Activated CD8-positive, alpha-beta memory T cell treated with anti-CD3 and anti-CD28 coated beads for 4 hours (primary cell): ENCODE results near the gene SEC61B.
"Not testable (repeated sequence)": the region's sequence is repeated elsewhere in the genome, so short reads cannot be mapped to it uniquely, and the experiment has no call there.

Experiments used
- DNase-seq, 2 donors: peaks; one replicate each; pipeline ENCODE4 v3.0.0-alpha.2; 2020; ENCODE audit warnings: low read depth in 2 of 2

The SEC61B gene

DNA sequence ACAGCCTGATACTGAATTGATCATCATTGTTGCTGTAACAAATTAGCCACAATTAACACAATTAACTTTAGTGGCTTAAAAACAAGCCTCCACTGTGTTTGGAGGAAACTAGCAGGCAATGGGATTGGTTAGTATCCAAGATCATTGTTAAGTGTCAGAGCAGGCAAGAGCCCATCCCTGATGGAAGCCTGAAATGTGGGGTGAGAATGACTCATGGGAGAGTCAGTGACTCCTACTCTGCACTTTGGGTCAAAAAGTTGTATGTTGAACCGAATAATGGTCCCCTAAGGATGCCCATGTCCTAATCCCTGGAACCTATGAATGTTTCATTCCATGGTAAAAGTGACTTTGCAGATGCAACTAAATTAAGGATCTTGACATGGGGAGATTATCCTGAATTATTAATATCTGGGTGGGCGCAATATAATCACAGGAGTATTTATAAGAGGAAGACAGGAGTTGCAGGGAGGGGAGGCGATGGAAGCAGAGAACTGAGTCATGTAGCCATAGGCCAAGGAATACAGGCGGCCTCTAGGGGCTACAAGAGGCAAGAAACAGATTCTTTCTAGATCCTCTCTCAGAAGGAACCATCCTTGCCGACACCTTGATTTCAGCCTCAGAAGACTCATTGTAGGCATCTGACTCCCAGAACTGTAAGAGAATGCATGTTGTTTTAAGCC is 29.2 kb upstream of the SEC61B start:
- DNase-seq, result no peak

DNA sequence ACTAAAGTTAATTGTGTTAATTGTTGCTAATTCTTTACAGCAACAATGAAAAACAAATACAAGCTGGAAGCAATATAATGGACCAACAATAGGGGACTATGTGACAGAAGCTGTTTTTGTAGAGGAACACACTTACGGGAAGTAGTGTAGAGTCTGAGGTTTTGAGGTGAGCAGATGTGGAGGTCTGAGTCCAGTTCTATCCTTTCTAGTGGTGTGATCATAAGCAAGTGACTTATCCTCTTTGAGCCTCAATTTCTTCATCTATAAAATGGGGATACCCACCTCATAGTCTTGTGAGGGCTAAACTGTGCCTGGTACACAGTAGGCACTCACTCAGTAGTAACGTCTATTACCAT is 28.6 kb upstream of the SEC61B start:
- DNase-seq, result no peak

DNA sequence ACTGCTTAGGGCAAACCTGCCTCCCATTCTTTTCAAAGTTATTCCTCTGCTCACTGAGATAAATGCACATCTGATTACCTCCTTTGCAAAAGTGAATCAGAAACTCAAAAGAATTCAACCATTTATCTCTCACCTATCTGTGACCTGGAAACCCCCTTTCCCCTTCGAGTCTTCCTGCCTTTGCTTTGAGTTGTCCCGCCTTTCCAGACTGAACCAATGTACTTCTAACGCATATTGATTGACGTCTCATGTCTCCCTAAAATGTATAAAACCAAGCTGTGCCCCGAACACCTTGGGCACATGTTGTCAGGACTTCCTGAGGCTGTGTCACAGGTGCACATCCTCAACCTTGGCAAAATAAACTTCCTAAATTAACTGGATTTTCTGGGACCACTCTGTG is 25.6 kb upstream of the SEC61B start:
- DNase-seq, result not testable (repeated sequence)

DNA sequence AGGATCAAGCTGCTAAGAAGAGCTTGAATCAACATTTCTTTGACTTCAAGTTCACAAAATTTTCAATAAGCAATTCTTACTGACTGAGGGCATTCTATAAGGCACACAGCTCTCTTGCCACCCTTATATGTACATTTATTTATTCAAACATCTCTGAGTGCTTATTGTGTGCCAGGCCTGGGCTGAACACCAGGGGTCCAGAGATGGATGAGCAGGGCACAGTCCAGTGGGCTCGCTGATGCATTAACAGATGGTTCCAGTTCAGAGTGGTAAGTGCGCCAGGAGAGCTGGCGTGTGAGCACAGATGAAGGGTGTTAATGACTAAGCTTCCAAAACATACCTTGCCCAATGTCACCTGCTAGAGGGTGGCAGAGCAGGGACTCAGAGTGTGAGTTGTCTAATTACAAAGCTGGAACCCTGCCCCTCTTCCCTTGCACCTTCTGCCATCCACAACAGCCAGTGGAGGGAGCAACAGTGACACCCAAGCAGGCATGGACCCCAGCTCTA is 24.9 kb upstream of the SEC61B start:
- DNase-seq, result no peak

DNA sequence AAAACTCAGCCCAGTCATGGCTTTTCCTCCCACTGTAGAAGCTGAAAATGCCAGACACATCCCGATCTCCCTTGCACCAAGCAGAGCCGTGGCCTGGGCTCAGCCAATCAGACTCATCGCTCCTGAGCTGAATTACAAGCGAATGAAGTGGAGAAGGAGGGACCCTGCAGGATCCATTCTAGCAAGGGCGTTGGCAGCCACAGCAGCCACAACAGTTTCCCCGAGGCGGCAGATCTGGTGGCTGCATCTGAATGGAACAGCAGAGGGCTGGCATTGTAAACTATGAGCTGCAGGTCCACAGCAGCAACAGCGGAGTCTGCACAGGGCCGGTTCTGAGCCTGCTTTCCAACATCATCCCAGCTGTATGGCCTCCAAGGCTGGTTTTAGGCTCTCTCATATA is 24.1 kb upstream of the SEC61B start:
- DNase-seq, result no peak

DNA sequence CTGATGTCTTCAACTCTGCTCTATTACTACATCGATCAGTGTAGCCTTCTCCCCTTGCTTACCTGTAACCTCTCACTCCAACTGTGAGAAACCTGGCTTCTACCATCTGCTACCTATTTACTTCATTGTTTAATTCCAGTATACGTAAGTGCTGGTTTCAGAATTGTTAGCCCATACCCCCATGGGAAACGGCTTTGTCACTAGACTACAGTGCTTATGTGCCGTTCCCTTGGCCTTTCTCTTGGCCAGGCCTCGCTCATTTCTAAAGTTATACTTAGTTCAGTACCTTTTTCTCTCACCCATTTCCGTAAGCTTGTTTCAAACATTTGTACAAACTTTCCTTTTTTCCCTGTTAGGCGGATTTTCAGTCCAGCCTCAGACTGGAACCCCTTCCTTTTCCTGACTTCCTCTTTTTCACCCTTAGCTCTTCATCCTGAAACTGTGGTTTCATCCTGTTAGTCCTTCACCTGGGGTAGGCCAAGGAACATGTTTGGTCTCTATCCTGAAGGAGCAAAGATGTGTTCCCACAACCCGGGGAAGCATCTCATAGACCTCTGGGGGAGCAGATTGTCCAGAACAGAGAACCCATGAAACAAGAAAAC is 22.0 kb upstream of the SEC61B start:
- no peak for DNase-seq

DNA sequence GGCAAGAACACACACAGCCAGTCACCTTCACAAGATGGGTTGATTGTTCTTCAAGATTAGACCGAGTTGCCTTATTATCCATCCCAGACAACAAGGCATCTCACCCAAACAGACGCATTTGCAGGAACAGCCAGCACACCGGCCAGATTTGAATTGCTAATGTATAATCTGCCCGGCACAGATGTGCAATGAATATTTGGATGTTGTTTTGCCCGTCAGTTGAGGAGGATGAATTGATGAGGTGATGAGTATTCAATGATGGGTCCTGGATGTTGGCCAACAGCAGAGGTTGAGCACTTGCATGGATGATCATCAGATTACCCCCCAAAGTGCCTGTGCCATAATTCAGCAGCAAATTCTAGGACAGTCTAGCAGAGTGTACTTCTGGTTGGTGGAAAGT is 20.5 kb upstream of the SEC61B start:
- no peak for DNase-seq

DNA sequence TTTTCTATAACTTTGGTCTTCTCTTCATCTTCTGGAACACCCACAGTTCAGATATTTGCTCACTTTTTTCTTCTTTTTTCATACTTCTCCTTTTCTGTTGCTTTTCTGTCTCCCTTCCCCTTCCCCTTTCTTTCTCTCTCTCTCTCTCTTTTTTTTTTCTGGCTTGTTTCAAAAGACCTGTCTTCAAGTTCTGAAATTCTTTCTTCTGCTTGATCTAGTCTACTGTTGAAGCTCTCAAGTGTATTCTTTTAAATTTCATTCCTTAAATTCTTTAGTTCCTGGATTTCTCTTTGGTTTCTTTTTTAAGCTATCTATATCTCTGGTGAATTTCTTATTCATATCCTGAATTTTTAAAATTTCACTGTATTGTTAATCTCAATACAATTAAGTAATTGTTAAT is 11.5 kb upstream of the SEC61B start:
- DNase-seq, result no peak

DNA sequence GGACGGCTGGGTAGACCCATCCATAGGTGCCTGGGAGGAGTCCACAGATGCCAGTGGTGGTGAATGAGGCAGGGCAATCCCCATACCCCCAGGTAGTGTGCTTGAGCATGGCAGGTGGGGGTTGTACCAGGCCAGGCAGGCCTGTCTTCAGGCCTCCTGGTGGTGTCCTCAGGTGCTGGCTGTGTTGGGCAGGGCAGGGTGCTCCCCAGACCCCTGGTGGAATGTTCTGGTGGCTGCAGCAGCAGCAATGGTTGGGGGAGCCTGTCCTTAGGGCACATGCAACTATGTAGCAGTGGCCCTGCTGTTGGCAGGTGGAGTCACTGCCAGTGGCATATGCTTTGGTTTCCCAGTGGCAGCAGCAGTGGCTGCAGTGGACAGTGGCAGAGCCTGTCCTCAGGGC is 10.3 kb upstream of the SEC61B start:
- no peak for DNase-seq

DNA sequence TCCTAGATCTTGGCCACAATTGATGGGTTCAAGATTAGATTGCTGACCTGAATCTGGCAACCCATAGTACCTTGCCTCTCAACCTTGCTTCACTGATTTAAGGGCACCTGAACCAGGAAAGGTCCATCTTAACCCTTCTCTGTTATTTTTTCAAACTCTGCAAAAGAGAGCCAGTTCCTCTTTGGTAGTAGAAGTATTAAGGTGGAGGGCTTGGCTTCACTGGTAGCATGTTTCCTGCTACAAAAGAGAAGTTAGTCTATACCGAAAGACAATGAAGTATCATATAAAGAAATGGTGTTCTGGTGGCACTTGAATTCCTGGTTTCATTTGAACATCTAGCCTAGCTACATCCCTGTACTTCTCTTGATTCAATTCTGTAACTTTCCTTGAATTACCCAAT is 8.9 kb upstream of the SEC61B start:
- no peak for DNase-seq

DNA sequence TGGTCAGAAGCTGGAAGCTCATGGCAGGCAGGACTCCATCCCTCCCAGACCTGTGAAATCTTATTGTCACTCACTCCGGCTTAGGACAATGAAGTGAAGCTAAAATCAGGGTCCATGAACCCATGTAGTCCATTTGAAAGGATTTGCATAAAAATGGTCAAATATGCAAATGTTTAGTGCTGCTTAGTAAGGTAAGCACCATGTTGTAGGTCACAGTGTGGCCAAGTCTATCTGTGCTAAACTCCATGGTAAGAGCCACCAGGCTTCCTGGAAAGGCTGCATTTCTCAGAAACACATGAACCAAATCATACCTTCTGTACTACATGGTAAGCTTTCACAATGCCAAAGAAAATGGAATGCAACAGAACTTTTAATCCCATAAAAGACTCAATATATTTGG is 6.0 kb upstream of the SEC61B start:
- no peak for DNase-seq

DNA sequence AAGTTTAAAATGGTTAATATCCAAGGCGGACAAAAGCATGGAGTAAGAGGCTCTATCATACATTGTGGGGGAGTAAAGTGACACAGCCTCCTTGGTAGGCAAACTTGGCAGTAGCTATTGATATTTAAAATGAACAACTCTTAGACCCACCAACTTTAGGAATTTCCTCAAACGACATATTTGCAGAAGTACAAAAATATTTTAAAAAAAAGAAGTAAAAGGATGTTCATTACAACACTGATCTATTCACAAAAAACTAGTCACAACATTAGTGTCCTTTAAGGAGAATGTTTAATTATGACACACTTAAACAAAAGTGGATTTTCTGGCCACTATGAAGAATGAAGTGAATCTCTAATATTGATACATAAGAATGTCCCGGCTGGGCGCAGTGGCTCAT is 2.1 kb upstream of the SEC61B start:
- no peak for DNase-seq

DNA sequence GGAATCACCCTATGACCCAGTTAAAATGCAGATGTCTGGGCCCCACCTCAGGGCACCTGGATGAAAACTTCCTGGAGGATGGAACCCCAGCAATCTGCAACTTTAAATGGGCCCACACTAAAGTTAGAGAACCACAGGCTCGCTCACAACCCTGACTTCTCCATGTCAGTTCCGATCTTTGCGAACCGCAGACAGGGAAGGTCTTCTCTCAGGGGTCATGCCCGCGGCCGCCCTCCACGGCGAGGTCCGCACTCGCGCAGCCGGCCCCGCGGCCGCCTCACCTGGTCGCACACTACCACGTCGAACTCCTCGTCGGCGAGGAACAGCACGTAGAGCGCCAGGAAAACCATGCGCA is 839 bp upstream of the SEC61B start:
- DNase-seq, result peak in 1 of 2 donors; percentile 1

DNA sequence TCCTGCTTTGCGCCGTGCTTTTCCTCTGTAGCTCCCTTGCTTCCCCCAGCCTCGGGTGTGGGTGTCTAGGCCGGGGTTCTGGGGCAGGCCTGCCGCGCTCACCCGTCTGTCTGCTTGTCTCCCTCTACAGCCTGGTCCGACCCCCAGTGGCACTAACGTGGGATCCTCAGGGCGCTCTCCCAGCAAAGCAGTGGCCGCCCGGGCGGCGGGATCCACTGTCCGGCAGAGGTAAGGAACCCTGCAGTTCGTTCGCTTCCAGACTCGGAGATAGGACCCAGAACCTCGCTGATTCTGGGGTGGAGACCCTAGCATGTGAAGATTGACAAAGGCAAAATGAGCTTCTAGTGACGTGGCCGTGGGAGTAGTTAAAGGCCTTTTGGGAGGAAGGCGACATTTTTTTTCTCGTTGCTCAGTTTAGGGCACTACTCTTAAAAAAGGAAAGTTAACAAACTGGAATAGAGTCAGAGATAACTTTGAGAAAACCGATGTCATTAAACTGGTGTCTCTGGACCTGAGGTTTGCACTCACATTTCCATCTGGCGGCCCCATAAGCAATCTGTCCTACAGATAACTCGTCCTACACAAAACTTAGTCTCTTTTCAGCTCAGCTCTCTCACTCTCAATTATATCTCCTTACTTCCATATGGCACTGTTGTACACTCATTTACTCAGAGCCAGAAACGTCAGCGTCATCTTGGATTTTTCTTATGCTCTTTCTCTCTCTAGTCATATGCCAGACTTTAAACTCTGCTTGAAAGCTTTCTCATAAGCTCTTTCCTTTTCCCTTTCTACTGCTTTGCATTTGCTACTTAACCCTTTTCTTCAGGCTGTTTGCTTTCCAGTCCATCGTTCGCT is 561 bp downstream of the SEC61B start:
- no peak for DNase-seq

DNA sequence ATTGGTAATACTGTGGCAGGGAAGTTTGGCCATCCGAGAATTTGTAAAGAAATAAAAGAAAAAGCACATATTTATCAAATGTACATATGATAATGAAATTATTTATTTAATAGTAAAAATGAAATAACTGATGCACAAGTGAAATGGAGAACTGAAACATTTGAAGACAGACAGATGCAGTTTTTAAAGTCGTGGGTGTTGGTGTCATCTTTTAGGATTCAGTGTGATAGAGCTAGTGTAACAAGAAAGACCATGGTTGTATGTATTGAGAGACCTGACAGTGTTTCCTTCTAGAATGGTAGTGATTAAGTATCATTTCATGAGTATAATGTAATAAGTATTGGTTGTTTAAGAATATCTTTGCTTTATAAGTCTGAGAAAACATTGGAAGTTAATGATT is 2.4 kb downstream of the SEC61B start:
- DNase-seq, result no peak

DNA sequence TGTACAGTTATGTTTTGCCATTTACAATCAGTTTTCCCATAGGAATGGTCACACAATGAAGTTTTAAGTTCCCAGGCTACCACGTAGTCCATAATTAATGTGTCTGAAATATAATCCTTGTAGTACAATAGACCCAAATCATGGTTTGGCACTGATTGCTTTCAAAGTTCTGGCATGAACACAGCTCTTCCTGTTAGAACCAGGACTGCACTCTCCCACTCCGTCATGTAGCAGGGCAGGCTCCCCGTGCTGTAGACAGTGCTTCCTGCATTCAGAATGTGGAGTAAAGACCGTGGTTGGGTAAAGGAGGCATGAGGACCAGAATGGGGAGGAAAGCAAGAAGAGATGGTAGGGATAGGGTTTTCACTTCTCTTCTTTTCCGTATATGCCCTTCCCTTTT is 4.0 kb downstream of the SEC61B start:
- no peak for DNase-seq

DNA sequence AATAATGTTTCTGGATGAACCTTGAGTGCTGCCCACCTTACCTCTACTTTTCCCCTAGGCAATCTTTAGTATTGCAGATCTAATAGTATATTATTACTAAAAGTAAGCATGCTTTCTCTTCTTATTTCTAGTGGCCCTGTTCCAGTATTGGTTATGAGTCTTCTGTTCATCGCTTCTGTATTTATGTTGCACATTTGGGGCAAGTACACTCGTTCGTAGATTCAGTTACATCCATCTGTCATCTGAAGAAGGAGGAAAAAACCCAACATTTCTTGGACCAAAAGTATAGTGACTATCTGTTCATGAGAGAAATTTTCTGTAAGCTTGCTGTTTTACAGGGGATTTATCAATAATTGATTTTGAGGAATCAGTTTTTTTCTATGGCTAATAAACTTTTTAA is 8.1 kb downstream of the SEC61B start:
- DNase-seq, result no peak

DNA sequence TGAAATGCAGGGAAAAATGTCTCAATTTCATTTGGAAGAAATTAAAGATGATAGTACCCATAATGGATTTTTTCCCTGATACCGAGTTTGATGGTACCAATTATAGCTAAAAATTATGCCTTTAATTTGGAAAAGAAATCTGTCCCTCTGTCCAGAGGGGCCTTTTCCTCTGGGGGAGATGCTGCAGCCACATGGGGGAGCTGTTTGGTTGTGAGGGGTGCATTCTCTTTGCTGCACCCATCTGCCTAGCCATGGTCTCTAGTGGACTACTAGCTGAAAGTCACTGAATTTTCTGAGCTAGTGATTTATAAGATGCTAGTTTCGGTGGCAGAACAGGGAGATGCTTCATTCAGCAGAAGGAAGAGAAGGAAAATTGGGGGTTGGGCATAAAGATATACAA is 9.6 kb downstream of the SEC61B start:
- no peak for DNase-seq

DNA sequence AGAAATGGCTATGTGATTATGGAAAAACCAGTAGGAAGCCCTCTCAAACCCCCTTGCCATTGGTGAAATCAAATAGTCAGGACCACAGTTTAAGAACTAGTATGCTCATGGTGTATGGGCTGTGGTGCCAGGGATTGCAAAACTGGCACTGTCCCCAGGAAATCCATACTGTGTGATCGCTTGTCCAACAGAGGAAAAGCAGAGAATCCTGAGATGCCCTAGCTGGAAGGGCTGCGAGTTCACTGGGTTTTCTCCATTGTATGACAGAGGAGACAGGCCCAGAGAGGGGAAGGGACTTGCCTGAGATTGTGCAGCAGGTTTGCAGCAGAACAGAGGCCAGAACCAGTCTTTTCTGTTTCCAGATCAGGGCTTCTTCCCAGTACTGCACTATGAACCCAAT is 12.5 kb downstream of the SEC61B start:
- DNase-seq, result no peak

DNA sequence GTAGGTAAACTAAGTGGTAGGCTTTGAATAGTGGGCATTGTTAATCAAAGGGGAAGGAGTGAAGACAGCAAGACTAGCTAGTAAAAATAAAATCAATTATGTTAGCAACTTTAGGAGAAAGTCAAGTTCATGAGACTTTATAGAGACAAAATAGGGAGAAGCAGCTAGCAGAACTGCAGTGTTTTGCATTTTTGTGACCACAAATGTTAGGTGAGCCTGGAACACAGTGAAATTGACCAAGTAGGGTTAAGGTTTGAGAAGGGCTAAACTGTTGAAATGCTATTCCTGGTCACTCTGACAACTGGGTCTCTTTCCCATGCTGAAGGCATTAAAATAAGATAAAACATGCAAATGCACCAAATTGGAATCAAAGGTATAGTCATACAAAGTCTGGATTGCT is 13.0 kb downstream of the SEC61B start:
- no peak for DNase-seq

DNA sequence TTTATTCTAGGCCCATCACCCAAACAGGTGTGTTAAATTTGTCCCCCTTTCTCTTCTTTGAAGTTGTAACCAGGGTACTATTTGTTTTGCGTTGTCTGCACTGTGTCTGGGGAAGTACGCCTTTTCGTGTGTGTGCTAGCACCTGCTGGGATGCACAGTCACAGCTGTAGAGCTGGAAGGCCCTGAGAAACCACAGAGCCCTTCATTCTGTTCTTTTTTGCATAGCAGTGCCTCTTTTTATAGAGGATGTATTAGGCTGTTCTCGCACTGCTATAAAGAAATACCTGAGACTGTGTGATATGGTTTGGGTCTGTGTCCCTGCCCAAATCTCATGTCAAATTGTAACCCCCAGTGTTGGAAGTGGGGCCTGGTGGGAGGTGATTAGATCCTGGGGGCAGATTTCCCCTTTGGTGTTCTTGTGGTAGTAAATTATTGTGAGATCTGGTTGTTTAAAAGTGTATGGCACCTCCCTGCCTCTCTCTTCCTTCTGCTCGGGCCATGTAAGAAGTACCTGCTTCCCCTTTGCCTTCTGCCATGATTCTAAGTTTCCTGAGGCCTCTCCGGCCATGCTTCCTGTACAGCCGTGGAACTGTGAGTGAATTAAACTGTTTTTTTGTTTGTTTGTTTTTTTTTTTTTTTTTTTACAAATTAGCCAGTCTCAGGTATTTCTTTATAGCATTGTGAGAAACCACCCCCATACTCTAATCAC is 14.0 kb downstream of the SEC61B start:
- DNase-seq, result no peak

DNA sequence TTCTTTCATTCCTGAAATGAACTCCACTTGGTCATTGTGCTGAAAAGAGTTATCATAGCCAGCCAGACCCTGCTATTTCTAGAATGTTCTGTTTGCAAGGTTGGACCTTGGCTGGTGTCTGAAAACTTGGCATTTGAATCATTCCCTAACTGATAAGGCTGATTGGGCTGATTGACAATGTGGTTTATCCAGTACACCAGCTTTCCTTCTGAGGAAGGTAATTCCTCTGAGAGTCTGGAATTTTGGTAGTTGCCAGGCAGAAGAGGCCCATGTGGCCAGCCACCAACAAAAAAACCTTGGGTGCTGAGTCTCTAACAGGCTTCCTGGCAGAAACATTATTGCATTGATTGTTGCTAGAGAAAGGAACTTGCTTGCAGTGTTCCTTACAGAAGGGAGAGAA is 15.3 kb downstream of the SEC61B start:
- no peak for DNase-seq
